Measurements from ENCODE around the gene IL26. TPM values are rescaled to one million over a fixed set of nuclear protein-coding genes. Genes with fewer than 3 reads are reported as not detected.

IL26 gene
- total and polyA plus RNA-seq, 2 donors (not counting 3 experiments of a cell fraction or from before 2014, with no cell fraction given): not detected

DNA sequence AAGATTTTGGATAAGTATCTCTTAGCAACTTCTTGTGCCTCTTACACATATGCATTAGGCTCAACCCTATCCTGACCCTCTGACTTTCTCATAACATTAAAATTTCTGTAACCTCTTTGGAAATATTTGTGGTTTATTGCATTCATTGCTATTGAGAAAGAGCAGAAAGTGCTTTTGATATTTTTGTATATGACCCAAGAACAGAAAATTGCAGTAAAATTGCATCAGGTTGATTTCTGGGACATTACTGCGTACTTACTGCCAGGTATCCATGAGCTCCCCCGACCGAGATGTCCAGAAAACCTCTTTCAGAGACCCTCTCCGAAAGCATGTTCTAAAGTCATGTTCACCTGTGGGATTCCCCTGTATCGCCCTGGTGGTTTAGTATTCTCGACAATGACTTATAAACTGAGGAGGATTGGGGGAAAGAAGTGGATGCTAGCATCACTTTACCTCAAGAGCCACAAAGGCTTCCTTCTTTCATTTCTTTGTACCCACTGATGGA, 42.3 kb upstream of the IL26 start:
- BruUV-seq (replicated peaks): no TSS peak
- Histone ChIP-seq H3K27me3 (ENCODE audit: control insufficient read depth in 2 of 2, insufficient read depth in 2 of 2, low read length in 2 of 2) (peaks cover 5 to 6% of the 10 kb centered on the region in 2 experiments), H3K79me2 (ENCODE audit: control insufficient read depth, insufficient read depth, low read length) (no peaks in the 10 kb centered on the region), H3K9me3 (replicated peaks; ENCODE audit: control insufficient read depth, insufficient read depth, low read length) (no peaks in the 10 kb centered on the region), H3K27ac (ENCODE audit: insufficient read depth, low read depth, low read length) (no peak overlapping the region), H3K9ac (replicated peaks; ENCODE audit: extremely low read depth, insufficient read depth, low read length) (no peak overlapping the region), H3K4me3 (replicated peaks in 1 of 3; ENCODE audit: insufficient read depth in 1 of 3, low read depth in 1 of 3, low read length in 3 of 3) (no peak overlapping the region), H3K4me1 (ENCODE audit: control insufficient read depth, extremely low read depth, insufficient read depth, low read length) (no peaks in the 10 kb centered on the region), H3K4me2 (ENCODE audit: insufficient read depth, low read length) (no peak overlapping the region), H3K9me1 (replicated peaks; ENCODE audit: control insufficient read depth, extremely low read depth, insufficient read depth, low read length) (no peaks in the 10 kb centered on the region), H3K36me3 (ENCODE audit: control insufficient read depth in 2 of 2, extremely low read depth in 1 of 2, insufficient read depth in 2 of 2, low read length in 2 of 2) (no peaks in the 10 kb centered on the region), H4K20me1 (replicated peaks; ENCODE audit: control insufficient read depth, extremely low read depth, insufficient read depth, low read length) (no peaks in the 10 kb centered on the region), H2AFZ (ENCODE audit: low read depth, low read length) (no peak overlapping the region)
- TF ChIP-seq FOS (IDR thresholded peaks at IDR 0.05; ENCODE audit: borderline replicate concordance, insufficient read depth, low read length): no peak
- TF ChIP-seq POLR2AphosphoS5 (IDR thresholded peaks at IDR 0.05; ENCODE audit: insufficient read depth, low read depth, low read length): no peak
- TF ChIP-seq POLR2A (IDR thresholded peaks at IDR 0.05; ENCODE audit: low read depth, low read length): no peak
- TF ChIP-seq GATA2 (IDR thresholded peaks at IDR 0.05; ENCODE audit: insufficient read depth, insufficient read length, low read depth, low read length): no peak
- TF ChIP-seq EZH2 (IDR thresholded peaks at IDR 0.05; ENCODE audit: borderline replicate concordance, low read depth, low read length, severe bottlenecking): no peak
- TF ChIP-seq, protein P1, sequence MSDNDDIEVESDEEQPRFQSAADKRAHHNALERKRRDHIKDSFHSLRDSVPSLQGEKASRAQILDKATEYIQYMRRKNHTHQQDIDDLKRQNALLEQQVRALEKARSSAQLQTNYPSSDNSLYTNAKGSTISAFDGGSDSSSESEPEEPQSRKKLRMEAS (IDR thresholded peaks at IDR 0.05; ENCODE audit: insufficient read depth, insufficient read length): no peak
- ChIA-PET CTCF (no interaction called here), POLR2A (no interaction called here)
- DNase-seq (ENCODE audit: low read depth, low spot score): no peak
- intact Hi-C loops (cut with micrococcal nuclease) (no loop called here), dilution Hi-C loops (cut with MboI; ENCODE audit: extremely low pct_ligation_motif_present, low sequenced_read_pairs) (no loop called here)
- FAIRE-seq: no peak

DNA sequence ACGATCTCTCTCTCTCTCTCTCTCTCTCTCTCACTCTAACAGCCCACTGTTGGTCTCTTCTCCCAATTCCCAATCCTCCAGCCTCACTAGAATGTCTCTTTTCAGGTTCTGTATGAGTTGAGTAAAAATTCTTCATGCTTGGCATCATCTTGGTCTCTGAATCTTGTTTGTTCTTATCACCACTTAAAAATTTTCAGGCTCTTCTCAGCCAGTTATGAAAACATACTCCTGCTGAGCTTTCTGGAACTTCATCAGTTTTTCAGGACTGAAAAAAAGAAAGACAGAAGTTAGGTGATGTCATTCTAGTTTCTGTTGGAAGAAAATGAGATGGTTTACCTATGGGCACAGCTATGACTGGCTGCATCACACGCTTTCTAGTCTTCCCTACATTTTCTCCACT, 39.2 kb upstream of the IL26 start:
- Histone ChIP-seq H3K27ac (ENCODE audit: insufficient read depth, low read depth, low read length) (no peak overlapping the region), H2AFZ (ENCODE audit: low read depth, low read length) (no peak overlapping the region), H3K79me2 (ENCODE audit: control insufficient read depth, insufficient read depth, low read length) (no peaks in the 10 kb centered on the region), H3K9me3 (replicated peaks; ENCODE audit: control insufficient read depth, insufficient read depth, low read length) (no peaks in the 10 kb centered on the region), H3K36me3 (ENCODE audit: control insufficient read depth in 2 of 2, extremely low read depth in 1 of 2, insufficient read depth in 2 of 2, low read length in 2 of 2) (no peaks in the 10 kb centered on the region), H3K4me1 (ENCODE audit: control insufficient read depth, extremely low read depth, insufficient read depth, low read length) (no peaks in the 10 kb centered on the region), H3K9ac (replicated peaks; ENCODE audit: extremely low read depth, insufficient read depth, low read length) (no peak overlapping the region), H3K4me2 (ENCODE audit: insufficient read depth, low read length) (no peak overlapping the region), H3K4me3 (replicated peaks in 1 of 3; ENCODE audit: insufficient read depth in 1 of 3, low read depth in 1 of 3, low read length in 3 of 3) (no peak overlapping the region), H3K27me3 (ENCODE audit: control insufficient read depth in 2 of 2, insufficient read depth in 2 of 2, low read length in 2 of 2) (peaks cover 3 to 6% of the 10 kb centered on the region in 2 experiments), H3K9me1 (replicated peaks; ENCODE audit: control insufficient read depth, extremely low read depth, insufficient read depth, low read length) (no peaks in the 10 kb centered on the region), H4K20me1 (replicated peaks; ENCODE audit: control insufficient read depth, extremely low read depth, insufficient read depth, low read length) (no peaks in the 10 kb centered on the region)
- TF ChIP-seq, protein P2, sequence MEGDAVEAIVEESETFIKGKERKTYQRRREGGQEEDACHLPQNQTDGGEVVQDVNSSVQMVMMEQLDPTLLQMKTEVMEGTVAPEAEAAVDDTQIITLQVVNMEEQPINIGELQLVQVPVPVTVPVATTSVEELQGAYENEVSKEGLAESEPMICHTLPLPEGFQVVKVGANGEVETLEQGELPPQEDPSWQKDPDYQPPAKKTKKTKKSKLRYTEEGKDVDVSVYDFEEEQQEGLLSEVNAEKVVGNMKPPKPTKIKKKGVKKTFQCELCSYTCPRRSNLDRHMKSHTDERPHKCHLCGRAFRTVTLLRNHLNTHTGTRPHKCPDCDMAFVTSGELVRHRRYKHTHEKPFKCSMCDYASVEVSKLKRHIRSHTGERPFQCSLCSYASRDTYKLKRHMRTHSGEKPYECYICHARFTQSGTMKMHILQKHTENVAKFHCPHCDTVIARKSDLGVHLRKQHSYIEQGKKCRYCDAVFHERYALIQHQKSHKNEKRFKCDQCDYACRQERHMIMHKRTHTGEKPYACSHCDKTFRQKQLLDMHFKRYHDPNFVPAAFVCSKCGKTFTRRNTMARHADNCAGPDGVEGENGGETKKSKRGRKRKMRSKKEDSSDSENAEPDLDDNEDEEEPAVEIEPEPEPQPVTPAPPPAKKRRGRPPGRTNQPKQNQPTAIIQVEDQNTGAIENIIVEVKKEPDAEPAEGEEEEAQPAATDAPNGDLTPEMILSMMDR (IDR thresholded peaks at IDR 0.05; ENCODE audit: extremely low read depth in 1 of 2, insufficient read depth in 1 of 2, low read depth in 1 of 2, low read length in 2 of 2): no peak
- TF ChIP-seq, protein P1 (IDR thresholded peaks at IDR 0.05; ENCODE audit: insufficient read depth, insufficient read length): no peak
- TF ChIP-seq JUN (IDR thresholded peaks at IDR 0.05; ENCODE audit: borderline replicate concordance, insufficient read depth, insufficient read length, low read depth) (no peak), FOS (IDR thresholded peaks at IDR 0.05; ENCODE audit: borderline replicate concordance, insufficient read depth, low read length) (no peak), EZH2 (IDR thresholded peaks at IDR 0.05; ENCODE audit: borderline replicate concordance, low read depth, low read length, severe bottlenecking) (no peak), MYC (IDR thresholded peaks at IDR 0.05; ENCODE audit: low read depth, low read length) (no peak), GATA2 (IDR thresholded peaks at IDR 0.05; ENCODE audit: insufficient read depth, insufficient read length, low read depth, low read length) (no peak), POLR2A (IDR thresholded peaks at IDR 0.05; ENCODE audit: low read depth, low read length) (no peak), POLR2AphosphoS5 (IDR thresholded peaks at IDR 0.05; ENCODE audit: insufficient read depth, low read depth, low read length) (no peak)
- no TSS peak for BruUV-seq (replicated peaks)
- DNase-seq (ENCODE audit: low read depth, low spot score) (no peak), FAIRE-seq (no peak)
- POLR2A ChIA-PET: no interaction called here
- dilution Hi-C loops (cut with MboI; ENCODE audit: extremely low pct_ligation_motif_present, low sequenced_read_pairs): no loop called here
- intact Hi-C loops (cut with micrococcal nuclease): no loop called here
- CTCF ChIA-PET: interaction anchor here (0.6 kb wide), 1 partner anchor 1587 kb away, joined by 3 read pairs; no protein-coding TSS in a partner anchor
